Measurements from ENCODE around the gene CASP2. TPM values are rescaled to one million over a fixed set of nuclear protein-coding genes. Genes with fewer than 3 reads are reported as not detected.

Gene CASP2
- total and polyA plus RNA-seq, 2 of the 13 experiments (the other 11 are each of a cell fraction or from before 2014, with no cell fraction given) = 10.2 to 13.7 TPM

DNA sequence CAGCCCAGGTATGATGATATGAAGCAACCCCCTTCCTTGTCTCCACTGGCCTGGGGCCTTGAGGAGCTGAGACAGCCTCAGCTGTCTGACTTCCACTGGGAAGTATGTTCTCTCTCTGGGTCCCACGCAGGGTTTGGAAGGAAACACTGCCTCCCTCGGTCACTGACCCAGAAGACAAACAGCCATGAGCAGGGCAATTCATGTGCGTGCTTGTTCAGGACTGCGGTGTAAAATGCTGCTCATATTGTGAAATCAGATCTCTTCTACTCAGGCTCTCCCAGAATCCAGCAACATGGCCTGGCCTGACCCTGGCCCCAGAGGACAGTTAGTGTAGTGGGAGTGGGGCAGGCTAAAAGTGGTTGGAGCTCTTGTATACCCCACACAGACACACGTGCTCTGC lies 30.5 kb downstream of the CASP2 start (continued):
- TF ChIP-seq, protein P1, sequence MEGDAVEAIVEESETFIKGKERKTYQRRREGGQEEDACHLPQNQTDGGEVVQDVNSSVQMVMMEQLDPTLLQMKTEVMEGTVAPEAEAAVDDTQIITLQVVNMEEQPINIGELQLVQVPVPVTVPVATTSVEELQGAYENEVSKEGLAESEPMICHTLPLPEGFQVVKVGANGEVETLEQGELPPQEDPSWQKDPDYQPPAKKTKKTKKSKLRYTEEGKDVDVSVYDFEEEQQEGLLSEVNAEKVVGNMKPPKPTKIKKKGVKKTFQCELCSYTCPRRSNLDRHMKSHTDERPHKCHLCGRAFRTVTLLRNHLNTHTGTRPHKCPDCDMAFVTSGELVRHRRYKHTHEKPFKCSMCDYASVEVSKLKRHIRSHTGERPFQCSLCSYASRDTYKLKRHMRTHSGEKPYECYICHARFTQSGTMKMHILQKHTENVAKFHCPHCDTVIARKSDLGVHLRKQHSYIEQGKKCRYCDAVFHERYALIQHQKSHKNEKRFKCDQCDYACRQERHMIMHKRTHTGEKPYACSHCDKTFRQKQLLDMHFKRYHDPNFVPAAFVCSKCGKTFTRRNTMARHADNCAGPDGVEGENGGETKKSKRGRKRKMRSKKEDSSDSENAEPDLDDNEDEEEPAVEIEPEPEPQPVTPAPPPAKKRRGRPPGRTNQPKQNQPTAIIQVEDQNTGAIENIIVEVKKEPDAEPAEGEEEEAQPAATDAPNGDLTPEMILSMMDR (CRISPR knock-in tag; IDR thresholded peaks at IDR 0.05) = peak; percentile 37
- TF ChIP-seq SOX6 (IDR thresholded peaks at IDR 0.05) (no peak), SOX6 (CRISPR knock-in tag; IDR thresholded peaks at IDR 0.05) (0 out of 2 replicates have a peak, but pooled peaks have one; percentile 12), ZNF441 (CRISPR knock-in tag; IDR thresholded peaks at IDR 0.05; ENCODE audit: borderline replicate concordance) (peak; percentile 91; the same call in 1 of the 2 replicates), RXRB (CRISPR knock-in tag; IDR thresholded peaks at IDR 0.05; ENCODE audit: borderline replicate concordance) (peak; percentile 54), SALL1 (CRISPR knock-in tag; IDR thresholded peaks at IDR 0.05) (0 out of 2 replicates have a peak, but pooled peaks have one; percentile 26), ZSCAN12 (CRISPR knock-in tag; IDR thresholded peaks at IDR 0.05) (no peak), CEBPG (CRISPR knock-in tag; IDR thresholded peaks at IDR 0.05) (peak; percentile 53; the same call in 1 of the 2 replicates), RXRA (CRISPR knock-in tag; IDR thresholded peaks at IDR 0.05) (peak; percentile 43; the same call in 1 of the 2 replicates)

DNA sequence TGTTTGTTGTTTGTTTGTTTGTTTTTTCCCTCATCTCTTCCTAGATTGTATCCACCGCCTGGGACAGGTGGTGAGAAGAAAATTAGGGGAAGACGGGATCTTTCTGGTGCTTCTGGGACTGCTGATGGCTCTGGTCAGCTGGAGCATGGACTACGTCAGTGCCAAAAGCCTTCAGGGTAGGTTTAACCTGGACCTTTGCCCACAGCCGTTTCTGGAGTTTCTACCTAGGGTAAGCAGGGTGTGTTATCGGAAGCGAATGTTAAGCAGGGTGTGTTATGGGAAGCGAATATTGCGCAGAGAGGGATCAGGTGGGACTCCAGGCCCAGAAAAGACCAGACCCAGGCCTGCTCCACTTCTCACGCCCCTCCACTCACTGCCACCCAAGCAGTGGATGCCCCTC lies 32.5 kb downstream of the CASP2 start:
- FAIRE-seq = no peak
- Histone ChIP-seq H3K4me1 (ENCODE audit: insufficient read depth, low read length) (peaks cover 31% of the 10 kb centered on the region), H3K27ac (ENCODE audit: extremely low read length, insufficient read depth, low read length) (no peak overlapping the region), H4K20me1 (ENCODE audit: insufficient read depth, low read length) (no peaks in the 10 kb centered on the region), H3K4me2 (ENCODE audit: low read depth, low read length) (no peak overlapping the region), H3K9me3 (ENCODE audit: low read length) (no peaks in the 10 kb centered on the region), H3K27me3 (ENCODE audit: control insufficient read depth in 1 of 2, insufficient read depth in 2 of 2, low read length in 2 of 2) (peaks cover 0 to 7% of the 10 kb centered on the region in 2 experiments; a peak in 2 of 5 replicates), H3K4me3 (replicated peaks in 1 of 3; ENCODE audit: insufficient read depth in 1 of 3, low read depth in 2 of 3, low read length in 3 of 3) (no peak overlapping the region), H3K36me3 (replicated peaks in 1 of 2; ENCODE audit: control insufficient read depth in 1 of 2, insufficient read depth in 2 of 2, low read length in 2 of 2) (no peaks in the 10 kb centered on the region), H2AFZ (ENCODE audit: low read length) (no peak overlapping the region), H3K9ac (ENCODE audit: insufficient read depth, low read depth, low read length) (no peak overlapping the region), H3K79me2 (ENCODE audit: insufficient read depth, low read length) (no peaks in the 10 kb centered on the region)
- intact Hi-C loops (cut with micrococcal nuclease; ENCODE audit: unreplicated experiment) (no loop called here), in situ Hi-C loops (cut with HindIII; ENCODE audit: extremely low pct_ligation_motif_present, low pct_unique_long_range_greater_than_20kb) (loop anchor here (5.0 kb wide), 1 partner anchor 97 kb away; no protein-coding TSS in a partner anchor)
- ChIA-PET CTCF (ENCODE audit: low intra/inter-chr PET ratio, low total read pairs) (no interaction called here), POLR2A (no interaction called here)
- no peak for TF ChIP-seq ZNF501 (CRISPR knock-in tag; IDR thresholded peaks at IDR 0.05)
- no peak for TF ChIP-seq GATAD1 (CRISPR knock-in tag; IDR thresholded peaks at IDR 0.05)
- no peak for TF ChIP-seq RBFOX2 (IDR thresholded peaks at IDR 0.05; ENCODE audit: low read depth, low read length)
- no peak for TF ChIP-seq ZNF850 (CRISPR knock-in tag; conservative IDR thresholded peaks at IDR 0.05)
- TF ChIP-seq, protein P2, sequence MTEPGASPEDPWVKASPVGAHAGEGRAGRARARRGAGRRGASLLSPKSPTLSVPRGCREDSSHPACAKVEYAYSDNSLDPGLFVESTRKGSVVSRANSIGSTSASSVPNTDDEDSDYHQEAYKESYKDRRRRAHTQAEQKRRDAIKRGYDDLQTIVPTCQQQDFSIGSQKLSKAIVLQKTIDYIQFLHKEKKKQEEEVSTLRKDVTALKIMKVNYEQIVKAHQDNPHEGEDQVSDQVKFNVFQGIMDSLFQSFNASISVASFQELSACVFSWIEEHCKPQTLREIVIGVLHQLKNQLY (CRISPR knock-in tag; IDR thresholded peaks at IDR 0.05) = no peak
- TF ChIP-seq ZNF768 (CRISPR knock-in tag; IDR thresholded peaks at IDR 0.05) = no peak
- TF ChIP-seq SOX13 (IDR thresholded peaks at IDR 0.05) = no peak
- TF ChIP-seq SOX13 (CRISPR knock-in tag; conservative IDR thresholded peaks at IDR 0.05 in 1 of 2, IDR thresholded peaks at IDR 0.05 in 1 of 2) = no peak
- TF ChIP-seq ZMYM2 (CRISPR knock-in tag; IDR thresholded peaks at IDR 0.05) = no peak
- TF ChIP-seq TEAD3 (CRISPR knock-in tag; optimal IDR thresholded peaks at IDR 0.05; ENCODE audit: borderline replicate concordance) = no peak
- no peak for TF ChIP-seq ZNF598 (CRISPR knock-in tag; IDR thresholded peaks at IDR 0.05; ENCODE audit: borderline replicate concordance)
- no peak for ATAC-seq
- no TSS peak for BruUV-seq (replicated peaks)
- no peak for DNase-seq (ENCODE audit: low spot score)
- 56% methylated on average over 9 of the region's 9 CpGs for WGBS (ENCODE audit: low lambda C conversion rate)
